HG03103 (cell line): ENCODE data around the gene ISOC2.
"Not testable (repeated sequence)": the region's sequence is repeated elsewhere in the genome, so short reads cannot be mapped to it uniquely, and the experiment has no call there.

ENCODE experiments used
- ATAC-seq: cut with Tn5 transposase; IDR thresholded peaks from one replicate; pipeline ENCODE4 v1.9.1; 2021; ENCODE audit warnings: low read depth; ENCODE audit not compliant: unreplicated experiment

Gene ISOC2, protein sequence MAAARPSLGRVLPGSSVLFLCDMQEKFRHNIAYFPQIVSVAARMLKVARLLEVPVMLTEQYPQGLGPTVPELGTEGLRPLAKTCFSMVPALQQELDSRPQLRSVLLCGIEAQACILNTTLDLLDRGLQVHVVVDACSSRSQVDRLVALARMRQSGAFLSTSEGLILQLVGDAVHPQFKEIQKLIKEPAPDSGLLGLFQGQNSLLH

GRCh38 chr19:55461259-55461973 lies at the start of gene ISOC2:
TSS of gene ISOC2 (minus strand) at chr19:55461642. CDS start at chr19:55456486, 5,156 bp downstream.
- ATAC-seq: peak; percentile 94

DNA sequence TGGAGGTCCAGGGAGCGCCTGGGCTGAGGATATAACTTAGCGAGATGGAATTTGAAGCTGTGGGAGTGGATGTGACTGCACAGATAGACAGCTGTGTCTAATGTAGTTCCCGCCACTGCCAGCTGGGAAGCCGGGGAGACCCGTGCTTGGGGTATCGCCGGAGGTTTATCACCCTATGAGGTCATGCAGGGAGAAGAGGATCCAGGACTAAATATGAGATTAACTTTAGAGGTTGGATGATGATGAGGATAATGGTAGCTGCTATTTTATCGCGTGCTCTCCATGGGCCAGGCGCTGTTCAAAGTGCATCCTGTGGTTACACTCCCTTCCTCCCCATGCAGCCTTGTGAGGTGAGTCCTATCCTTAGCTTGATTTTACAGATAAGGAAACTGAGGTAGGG lies 46.7 kb upstream of the ISOC2 start:
- ATAC-seq: no peak

DNA sequence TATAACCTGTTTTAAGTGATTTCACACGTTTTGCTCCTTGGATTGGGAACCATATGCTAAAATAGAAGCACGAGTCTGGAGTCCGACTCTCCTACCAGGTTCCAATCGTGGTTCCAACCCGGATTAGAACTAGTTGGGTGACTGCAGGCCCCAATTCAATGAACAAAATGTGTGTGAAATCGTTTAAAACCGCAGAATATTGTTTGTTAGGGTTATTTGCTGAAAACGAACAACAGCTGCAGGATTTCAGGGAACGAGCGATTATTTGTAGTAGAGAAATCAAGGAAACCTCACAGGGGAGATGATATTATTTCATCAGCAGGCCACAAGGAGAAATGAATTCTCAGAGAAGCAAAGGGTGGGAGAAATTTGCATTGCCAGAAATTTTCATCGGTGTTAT lies 43.5 kb upstream of the ISOC2 start:
- no peak for ATAC-seq

DNA sequence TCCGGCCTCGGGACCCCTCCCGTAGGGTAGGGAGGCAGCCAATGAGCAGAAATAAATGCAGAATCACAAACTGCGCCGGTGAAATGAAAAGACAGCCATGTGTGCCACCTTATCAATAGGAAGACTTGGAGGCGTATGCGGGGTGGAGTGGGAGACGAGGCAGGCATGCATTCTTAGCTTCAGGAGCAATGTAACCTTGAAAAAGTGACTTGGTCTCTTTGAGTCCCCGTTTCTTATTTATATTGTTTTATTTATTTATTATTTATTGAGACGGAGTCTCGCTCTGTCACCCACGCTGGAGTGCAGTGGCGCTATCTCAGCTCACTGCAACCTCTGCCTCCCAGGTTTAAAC lies 42.8 kb upstream of the ISOC2 start:
- ATAC-seq: no peak

DNA sequence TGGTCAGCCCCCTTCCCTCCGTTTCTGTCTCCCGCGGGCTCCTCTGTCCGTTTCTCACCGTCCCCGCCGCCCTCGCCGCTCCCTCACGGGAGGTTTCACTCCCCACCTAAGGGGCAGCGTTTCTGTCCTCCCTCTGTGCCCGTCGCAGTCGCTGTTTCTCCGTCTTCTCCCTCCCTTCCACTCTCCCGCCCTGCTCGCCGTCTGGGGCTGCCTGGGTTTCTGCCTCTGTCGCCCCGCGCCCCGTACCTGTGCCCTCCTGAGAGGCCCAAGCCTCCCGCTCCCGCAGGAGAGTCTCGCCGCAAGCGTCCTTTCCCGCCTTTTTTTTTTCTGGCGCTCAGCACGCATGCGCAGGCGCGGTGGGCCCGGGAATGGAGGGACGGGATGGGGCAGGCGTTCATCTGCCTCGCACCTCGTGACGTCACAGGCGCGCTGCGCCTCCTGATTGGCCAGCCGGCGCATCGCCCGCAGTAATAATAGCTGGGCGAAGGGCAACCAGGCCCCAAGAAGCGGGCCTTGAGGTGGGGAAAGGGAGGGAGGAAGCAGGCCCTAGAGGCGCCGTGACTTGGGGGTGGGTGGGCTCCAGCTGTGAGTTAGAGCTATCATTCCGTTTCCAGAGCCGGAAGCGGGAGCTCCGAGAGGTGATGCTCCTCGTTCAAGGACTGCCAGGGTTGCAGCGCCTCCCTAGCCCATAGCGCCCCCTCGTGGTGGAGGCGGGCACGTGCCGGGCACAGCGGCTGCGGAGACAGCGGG lies 42.2 kb upstream of the ISOC2 start:
- ATAC-seq: peak; percentile 95

GRCh38 chr19:55503157-55503501 lies 41.7 kb upstream of the ISOC2 start:
- ATAC-seq: no peak

DNA sequence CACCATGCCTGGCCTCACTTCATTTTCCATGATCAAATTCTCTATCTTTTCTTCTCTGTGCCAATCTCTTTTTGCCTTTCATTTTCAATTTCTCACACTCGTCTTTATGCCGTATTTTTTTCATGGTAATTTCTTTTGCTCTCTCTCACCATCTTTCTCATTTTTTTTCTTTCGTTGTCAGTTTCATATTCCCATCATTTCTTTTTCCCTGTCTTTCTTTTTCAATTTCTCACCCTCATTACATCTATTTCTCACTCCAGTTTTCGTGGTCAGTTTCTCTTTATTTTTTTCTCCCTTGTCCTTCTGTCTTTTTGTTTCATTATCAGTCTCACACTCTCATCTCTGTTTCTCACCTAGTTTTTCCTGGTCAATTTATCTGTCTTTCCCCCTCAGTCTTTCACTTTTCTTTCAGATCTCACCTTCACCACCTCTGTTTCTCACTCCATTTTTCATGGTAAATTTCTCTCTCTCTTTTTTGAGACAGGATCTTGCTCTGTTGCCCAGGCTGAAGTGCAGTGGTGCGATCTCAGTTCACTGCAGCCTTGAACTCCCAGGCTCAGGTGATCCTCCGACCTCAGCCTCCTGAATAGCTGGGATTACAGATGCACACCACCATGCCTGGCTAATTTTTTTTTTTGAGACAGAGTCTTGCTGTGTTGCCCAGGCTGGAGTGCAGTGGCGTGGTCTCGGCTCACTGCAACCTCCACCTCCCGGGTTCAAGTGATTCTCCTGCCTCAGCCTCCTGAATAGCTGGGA lies 40.9 kb upstream of the ISOC2 start:
- ATAC-seq: no peak

- ATAC-seq: no peak
Observed at GRCh38 chr19:55500368-55500952, 39.0 kb upstream of the ISOC2 start.

DNA sequence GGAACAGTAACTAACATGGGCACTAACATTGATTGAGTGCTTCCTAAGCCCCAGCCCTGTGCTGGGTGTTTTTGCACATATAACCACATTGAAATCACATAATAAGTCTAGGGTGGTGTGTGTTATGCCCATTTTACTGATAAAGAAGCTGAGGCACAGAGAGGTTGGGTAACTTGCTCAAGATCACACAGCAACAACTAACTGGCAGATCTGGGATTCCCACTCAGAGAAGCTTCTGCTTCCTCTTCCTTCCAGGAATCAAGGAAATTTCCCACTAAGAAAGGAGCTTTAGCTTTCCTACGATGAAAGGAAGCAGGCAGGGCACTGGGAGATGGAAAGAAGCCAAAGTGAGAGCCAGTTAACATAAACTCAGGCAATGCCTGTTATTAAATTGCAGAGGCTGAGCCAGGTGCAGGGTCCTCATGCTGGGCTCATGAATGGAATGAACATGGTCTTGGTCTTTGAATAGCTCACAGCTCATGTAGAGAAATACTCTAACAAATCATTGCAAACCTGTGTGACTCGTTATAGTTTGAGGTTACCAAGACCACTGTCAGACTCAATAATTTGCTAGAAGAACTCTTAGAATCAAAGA lies 36.9 kb upstream of the ISOC2 start:
- ATAC-seq: no peak

- ATAC-seq: no peak
Observed at GRCh38 chr19:55497763-55498162, 36.3 kb upstream of the ISOC2 start.

DNA sequence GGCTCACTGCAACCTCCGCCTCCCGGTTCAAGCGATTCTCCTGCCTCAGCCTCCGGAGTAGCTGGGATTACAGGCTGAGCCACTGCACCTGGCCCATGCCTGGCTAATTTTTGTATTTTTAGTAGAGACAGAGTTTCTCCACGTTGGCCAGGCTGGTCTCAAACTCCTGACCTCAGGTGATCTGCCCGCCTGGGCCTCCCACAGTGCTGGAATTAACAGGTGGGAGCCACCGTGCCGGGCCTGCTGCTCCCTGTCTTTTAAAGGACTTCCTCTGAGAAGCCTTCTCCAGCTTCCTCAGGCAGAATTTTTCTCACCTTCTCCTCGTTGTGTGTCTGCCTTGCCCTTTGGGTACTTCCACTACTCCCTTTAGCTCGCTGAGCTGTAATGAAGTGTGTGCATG lies 35.4 kb upstream of the ISOC2 start:
- ATAC-seq: not testable (repeated sequence)

DNA sequence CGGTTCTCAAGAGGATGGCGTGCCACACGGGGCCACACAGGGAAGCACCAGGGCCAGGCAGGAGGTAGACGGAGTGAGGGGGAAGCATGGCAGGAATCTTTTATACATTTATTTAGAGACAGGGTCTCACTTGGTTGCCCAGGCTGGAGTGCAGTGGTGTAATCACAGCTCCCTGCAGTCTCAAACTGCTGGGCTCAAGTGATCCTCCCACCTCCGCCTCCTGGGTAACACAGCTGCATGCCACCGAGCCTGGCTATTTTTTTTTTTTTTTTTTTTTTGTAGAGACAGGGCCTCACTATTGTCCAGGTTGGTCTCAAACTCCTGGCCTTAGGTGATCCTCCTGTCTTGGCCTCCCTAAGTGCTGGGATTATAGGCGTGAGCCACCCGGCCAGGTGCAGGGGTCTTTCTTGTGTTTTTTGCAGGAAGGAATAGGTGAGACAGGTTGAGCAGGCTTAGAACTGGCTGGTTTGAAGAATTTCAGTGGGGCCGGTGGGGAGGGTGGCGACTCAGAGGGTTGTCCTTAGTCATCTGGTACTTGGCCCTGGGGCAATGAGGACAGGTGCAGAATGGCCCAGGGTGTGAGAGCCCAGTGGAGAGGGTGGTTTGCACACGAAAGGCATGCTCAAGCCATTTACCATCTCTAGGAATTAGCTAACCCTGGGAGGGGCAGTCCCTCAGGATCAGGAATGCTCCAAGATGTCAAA lies 34.4 kb upstream of the ISOC2 start:
- no peak for ATAC-seq

GRCh38 chr19:55494172-55494761 lies 32.8 kb upstream of the ISOC2 start:
- no peak for ATAC-seq

GRCh38 chr19:55493645-55494171 lies 32.3 kb upstream of the ISOC2 start:
- no peak for ATAC-seq

DNA sequence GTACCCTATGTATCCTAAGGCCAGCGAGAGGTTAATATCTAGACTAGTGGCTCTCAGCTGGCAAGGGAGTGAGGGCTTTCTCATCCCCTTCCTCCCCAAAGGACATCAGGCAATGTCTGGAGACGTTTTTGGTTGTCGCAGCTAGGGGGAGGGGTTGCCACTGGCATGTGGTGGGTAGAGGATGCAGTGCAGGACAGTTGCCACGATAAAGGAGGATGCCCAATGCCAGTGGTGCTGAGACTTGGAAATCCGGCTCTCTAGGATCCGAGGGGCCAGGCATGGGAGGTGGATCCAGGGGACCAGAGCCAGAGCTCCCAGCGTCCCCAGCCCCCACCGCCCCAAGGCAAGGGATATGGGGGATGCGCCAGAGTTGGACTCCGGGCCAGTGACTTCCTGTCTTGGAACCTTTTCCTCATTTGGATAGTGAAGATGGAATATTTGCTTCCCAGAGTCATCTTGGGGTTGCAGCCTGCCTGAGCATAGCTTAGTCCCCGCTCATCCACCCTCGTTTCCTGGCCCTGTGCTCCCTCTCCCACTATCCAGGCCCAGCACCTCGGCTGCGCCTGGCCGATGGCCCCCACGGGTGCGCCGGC lies 31.7 kb upstream of the ISOC2 start:
- ATAC-seq: no peak

GRCh38 chr19:55492362-55492944 lies 31.0 kb upstream of the ISOC2 start:
- ATAC-seq: no peak

DNA sequence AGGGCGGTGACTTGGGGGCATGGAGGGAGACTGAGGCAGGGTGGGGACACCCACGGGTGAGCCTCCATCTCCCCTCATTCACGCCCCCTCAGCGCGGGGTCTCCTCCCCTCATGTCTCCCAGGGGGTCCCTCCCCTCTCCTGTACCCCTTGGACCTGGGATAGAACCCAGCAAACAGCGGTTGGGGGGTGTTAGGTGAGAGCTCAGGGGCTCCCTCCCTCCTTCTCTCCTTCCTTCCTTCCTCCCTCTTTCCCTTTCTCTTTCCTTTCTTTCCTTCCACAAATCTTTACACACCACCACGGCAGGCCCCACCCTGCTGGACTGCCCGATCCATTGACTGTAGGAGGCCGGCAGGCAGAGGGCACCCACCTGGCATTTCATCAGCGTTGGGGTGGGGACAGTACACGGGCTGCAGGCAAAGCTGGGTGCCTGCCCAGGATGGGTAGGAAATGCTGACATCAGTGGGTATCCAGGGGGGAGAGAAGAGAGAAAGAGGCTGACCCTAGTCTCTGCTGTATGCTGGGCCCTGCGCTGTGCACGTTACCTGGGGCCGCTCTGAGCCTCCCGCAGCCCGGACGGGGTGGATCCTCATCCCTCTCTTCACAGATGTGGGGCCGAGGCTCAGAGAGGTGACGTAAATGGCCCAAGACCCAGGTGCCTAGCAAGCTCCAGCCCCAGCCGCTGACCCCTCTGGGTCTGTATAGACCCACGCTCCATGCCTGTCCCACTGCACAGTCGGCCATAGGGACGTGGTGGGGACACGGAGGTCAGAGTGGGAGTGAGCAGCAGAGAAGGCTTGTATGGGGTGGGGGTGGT lies 30.3 kb upstream of the ISOC2 start:
- no peak for ATAC-seq
